ENCODE data around the gene RBM15.
A peak's percentile ranks its signal among the peaks of the same experiment; 100 is the strongest.

The RBM15 gene

GRCh38 chr1:110321846-110322245 is 17.3 kb upstream of the RBM15 start:
- no peak for DNase-seq

DNA sequence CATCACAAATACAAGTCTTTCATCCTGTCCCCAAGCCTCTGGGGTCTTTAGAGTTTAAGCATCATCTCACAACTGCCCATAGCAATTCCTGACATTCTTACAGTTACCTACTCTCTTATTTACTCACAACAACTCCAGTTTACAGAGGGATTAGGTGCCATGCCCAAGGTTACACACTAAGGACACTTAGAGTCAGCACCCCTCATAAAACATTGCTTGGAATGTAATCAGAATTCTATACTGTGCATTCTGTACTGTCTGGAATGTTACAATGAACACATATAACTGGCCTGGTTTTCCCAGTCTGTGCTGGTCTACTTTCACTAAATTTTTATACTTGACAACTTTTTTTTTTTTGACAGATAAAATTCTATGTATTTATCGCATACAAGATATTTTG is 14.5 kb upstream of the RBM15 start:
- DNase-seq = no peak

GRCh38 chr1:110326826-110327225 is 12.4 kb upstream of the RBM15 start:
- DNase-seq = no peak

DNA sequence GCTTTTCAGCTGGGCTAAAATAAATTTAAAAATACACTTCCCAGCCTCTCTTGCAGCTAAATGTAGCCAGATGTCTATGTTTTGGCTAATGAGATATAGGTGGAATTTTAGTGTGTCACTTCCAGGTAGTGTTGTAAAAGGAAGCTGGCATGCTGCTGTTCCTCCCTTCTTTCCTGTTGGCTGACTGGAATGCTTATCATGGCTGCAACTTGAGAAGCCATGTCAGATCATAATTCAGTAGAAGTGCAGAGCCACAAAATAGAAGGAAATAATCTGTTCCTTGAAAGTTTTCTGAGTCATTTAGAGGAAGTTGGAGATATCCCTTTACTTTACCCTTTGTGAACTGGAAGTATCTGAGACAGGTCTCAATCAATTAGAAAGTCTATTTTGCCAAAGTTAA is 10.9 kb upstream of the RBM15 start:
- no peak for DNase-seq

- no peak for DNase-seq
Measured at GRCh38 chr1:110328700-110329099, 10.5 kb upstream of the RBM15 start.

GRCh38 chr1:110335265-110335664 is 3.9 kb upstream of the RBM15 start:
- no peak for DNase-seq

DNA sequence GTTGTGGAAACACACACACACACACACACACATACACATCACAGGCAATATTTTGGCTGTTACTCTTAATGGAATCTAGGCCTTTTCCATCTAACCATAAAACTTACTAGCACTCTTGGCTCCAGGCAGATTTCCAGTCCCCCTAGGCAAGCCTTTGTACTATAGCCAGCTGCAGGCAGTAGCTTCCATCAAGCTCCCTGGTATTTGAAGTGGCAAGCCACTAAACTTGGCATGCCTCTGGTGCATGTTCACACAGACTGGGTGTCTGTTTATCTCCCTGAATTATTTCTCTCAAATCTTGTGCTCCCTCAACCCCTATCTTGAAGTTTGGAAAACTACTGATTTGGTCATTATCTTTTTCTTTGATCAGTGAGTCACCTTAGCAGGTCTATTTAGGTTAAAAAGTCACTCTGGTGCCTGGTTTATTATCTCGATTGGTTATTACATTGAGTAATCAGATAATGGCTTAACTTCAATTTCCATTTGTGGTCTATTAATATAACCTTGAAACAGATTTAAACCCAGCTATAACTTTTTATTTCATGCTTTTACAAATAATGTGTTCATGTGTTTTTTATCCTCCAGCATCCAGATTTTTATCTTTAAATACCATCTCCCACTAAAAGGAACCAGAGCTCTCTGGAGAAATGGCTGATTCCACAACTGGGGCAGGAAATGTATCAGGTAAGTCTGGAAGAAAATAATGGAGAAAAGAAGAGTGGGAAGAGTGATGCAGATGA is 2.7 kb upstream of the RBM15 start:
- DNase-seq = no peak

- DNase-seq = peak; percentile 57
Measured at GRCh38 chr1:110337704-110338308, 1.4 kb upstream of the RBM15 start.

DNA sequence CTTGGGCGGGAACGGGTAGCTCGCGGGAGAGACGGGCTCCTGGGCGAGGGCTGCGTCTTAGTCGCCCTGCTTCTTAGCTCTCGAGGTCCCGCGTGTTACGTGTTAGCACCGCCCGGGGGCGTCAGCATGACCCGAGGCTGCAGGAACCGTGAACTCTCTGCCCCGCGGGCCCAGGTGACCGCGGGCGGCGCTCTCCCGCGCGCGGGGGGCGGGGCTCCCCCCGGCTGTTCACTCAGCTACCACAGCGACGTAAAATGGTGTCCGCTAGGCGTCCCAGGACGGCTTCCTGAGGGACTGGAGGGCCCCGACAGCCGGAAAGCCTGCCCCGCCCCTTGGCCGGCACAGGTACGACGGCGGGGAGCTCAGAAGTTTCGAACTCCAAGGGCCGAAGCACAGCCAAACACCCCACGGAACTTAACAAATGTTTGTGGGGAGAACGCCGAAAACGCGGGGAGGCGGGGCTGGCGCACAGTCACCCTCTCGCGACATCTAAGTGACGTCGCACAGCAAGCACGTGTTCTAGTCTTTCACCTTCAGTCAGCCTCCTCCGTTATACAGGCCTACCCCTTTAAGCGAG is 780 bp upstream of the RBM15 start:
- DNase-seq = no peak

DNA sequence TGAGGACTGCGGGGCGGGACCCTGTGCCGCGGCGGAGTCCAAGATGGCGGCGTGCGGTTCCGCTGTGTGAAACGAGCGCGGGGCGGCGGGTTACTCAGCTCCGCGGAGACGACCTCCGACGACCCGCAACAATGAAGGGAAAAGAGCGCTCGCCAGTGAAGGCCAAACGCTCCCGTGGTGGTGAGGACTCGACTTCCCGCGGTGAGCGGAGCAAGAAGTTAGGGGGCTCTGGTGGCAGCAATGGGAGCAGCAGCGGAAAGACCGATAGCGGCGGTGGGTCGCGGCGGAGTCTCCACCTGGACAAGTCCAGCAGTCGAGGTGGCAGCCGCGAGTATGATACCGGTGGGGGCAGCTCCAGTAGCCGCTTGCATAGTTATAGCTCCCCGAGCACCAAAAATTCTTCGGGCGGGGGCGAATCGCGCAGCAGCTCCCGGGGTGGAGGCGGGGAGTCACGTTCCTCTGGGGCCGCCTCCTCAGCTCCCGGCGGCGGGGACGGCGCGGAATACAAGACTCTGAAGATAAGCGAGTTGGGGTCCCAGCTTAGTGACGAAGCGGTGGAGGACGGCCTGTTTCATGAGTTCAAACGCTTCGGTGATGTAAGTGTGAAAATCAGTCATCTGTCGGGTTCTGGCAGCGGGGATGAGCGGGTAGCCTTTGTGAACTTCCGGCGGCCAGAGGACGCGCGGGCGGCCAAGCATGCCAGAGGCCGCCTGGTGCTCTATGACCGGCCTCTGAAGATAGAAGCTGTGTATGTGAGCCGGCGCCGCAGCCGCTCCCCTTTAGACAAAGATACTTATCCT is 430 bp downstream of the RBM15 start:
- no peak for DNase-seq

DNA sequence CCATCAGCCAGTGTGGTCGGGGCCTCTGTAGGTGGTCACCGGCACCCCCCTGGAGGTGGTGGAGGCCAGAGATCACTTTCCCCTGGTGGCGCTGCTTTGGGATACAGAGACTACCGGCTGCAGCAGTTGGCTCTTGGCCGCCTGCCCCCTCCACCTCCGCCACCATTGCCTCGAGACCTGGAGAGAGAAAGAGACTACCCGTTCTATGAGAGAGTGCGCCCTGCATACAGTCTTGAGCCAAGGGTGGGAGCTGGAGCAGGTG is 961 bp downstream of the RBM15 start:
- no peak for DNase-seq

DNA sequence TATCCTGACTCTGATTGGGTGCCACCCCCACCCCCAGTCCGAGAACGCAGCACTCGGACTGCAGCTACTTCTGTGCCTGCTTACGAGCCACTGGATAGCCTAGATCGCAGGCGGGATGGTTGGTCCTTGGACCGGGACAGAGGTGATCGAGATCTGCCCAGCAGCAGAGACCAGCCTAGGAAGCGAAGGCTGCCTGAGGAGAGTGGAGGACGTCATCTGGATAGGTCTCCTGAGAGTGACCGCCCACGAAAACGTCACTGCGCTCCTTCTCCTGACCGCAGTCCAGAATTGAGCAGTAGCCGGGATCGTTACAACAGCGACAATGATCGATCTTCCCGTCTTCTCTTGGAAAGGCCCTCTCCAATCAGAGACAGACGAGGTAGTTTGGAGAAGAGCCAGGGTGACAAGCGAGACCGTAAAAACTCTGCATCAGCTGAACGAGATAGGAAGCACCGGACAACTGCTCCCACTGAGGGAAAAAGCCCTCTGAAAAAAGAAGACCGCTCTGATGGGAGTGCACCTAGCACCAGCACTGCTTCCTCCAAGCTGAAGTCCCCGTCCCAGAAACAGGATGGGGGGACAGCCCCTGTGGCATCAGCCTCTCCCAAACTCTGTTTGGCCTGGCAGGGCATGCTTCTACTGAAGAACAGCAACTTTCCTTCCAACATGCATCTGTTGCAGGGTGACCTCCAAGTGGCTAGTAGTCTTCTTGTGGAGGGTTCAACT is 2.1 kb downstream of the RBM15 start:
- no peak for DNase-seq

- no peak for DNase-seq
Measured at GRCh38 chr1:110341872-110342331, 2.7 kb downstream of the RBM15 start.

GRCh38 chr1:110343249-110343648 is 4.1 kb downstream of the RBM15 start:
- DNase-seq = no peak

DNA sequence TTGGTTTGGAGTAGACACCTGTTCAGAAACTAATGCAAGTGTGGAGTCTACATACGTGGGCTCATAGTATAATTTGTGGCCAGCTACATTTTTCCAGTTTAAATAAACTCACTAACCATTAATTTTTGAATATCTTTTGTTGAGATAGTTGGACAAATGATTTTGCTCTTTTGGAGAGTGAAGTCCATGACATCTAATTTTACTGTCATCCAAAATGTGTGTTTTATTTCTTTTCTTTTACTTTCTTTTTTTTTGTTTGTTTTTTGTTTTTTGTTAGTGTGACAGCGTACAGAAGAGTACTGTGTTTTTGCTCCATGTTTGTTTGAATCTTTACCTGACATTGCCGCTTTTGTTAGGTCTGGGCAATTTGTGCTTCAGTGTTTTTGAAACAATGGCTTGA is 5.0 kb downstream of the RBM15 start:
- no peak for DNase-seq

DNA sequence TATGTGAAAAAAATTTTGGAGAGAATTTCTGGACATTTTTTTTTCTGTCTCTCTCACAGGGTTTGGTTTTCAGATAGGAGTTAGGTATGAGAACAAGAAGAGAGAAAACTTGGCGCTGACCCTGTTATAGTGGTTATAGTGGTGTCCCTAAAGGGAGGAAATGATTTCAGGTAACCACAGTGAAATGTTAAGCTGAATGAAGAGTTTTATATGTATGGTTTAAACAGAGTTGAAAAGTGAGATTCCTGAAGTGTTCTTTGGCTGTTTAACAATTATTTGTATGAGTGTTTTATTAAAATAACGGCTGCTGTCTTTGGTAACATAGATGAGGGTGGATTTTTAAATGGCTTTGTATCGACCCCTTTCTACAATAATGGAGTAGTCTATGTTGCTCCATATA is 6.3 kb downstream of the RBM15 start:
- DNase-seq = no peak

- DNase-seq = no peak
Measured at GRCh38 chr1:110346690-110347089, 7.5 kb downstream of the RBM15 start.

- DNase-seq = no peak
Measured at GRCh38 chr1:110347182-110347893, 8.2 kb downstream of the RBM15 start.

DNA sequence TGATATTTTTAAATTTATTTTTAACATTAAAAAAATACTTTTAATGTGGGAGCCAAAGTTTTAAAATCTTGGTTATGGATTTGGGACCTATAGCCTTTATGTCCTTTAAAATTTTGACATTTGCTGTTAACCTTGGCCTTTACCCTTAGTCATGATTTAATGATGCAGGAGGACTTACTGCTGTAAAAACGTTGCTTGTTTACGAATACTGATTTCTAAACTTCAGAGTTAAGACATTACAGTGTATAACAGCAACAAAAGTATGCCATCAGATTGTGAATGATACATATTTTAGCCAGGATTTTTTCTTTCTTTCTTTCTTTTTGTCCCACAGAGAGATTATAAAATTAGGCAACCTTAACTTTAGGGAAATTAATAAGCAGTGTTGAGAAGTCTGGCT is 8.9 kb downstream of the RBM15 start:
- no peak for DNase-seq

GRCh38 chr1:110348771-110349170 is 9.6 kb downstream of the RBM15 start:
- no peak for DNase-seq

DNA sequence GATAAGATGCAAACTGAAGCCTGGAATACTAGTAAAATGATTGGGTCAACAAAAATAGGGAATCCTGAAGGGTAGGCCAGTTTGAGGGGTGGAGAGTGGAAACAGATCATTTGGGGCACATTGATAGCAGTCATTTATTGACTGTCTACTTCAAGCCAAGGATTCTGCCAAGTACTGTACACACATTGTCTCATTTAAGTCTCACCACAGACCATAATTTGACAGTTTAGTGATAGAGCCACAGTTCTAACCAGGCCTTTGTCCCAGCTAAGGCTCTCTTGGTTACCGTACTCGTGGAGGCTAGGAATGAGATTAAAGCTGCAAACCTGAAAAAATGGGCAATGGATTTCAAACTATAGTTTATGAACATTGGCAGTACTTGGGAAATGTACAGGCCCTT is 11.2 kb downstream of the RBM15 start:
- DNase-seq = no peak

DNA sequence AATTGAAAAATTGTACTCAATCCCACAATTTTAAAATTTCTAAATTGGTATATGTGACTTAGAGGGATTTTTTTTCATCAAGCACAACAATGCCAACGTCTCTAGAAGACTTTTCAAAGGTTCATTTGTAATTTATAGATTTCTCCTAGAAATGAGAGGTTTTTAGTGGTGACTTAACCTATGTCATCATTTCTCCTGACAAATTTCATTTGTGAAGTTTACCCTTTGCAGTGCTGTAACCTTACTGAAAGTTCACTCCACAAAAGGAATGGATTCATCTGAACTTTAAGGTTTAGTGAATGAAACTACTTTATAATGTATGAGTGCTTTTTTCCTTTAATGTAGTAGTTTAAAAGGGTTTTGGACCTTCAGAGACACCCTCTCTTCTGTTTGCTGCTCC is 16.1 kb downstream of the RBM15 start:
- DNase-seq = no peak

- no peak for DNase-seq
Measured at GRCh38 chr1:110356379-110356778, 17.2 kb downstream of the RBM15 start.

Data from left hindlimb (tissue), 1 donor.